Natural killer cell (primary cell): ENCODE measurements around the gene LRRC34. TPM values are rescaled to one million over a fixed set of nuclear protein-coding genes. Genes with fewer than 3 reads are reported as not detected.
A peak's percentile ranks its signal among the peaks of the same experiment; 100 is the strongest.

Source experiments
- ATAC-seq, 3 donors: fragments of 150-1000 bp in 2 of 3; fragments of 200-7000 bp in 1 of 3; cut with Tn5 transposase; 1 replicate in 1 of 3; 2 replicates in 2 of 3; pipeline ENCODE4 v1.10.0; 2021; ENCODE audit warnings: mild to moderate bottlenecking in 2 of 3, moderate library complexity in 2 of 3
- DNase-seq, 2 donors: peaks; one replicate each; pipeline versions ENCODE4 v3.0.0 to v3.0.0-alpha.2; 2013 to 2021; ENCODE audit warnings: mixed read lengths in 1 of 2
- H3K27ac ChIP-seq: one replicate; pipeline ENCODE4 v1.5.1; 2013; ENCODE audit warnings: mild to moderate bottlenecking, low read length
- H3K27me3 ChIP-seq: one replicate; pipeline ENCODE4 v1.6.1; 2013; ENCODE audit warnings: low read length; ENCODE audit not compliant: control insufficient read depth, insufficient read depth
- H3K36me3 ChIP-seq: one replicate; pipeline ENCODE4 v1.6.1; 2013; ENCODE audit warnings: low read length; ENCODE audit not compliant: control insufficient read depth, insufficient read depth
- H3K4me1 ChIP-seq: one replicate; pipeline ENCODE4 v1.6.1; 2013; ENCODE audit warnings: low read length; ENCODE audit not compliant: control insufficient read depth, insufficient read depth
- H3K4me3 ChIP-seq: one replicate; pipeline ENCODE4 v1.5.1; 2013; ENCODE audit warnings: low read length
- H3K9me3 ChIP-seq: one replicate; pipeline ENCODE4 v1.6.1; 2013; ENCODE audit warnings: low read length; ENCODE audit not compliant: control insufficient read depth, insufficient read depth
- H3K27ac Mint-ChIP-seq, 2 donors: one replicate each; pipeline ENCODE4 v1.8.0; 2022; ENCODE audit warnings: mild to moderate bottlenecking in 2 of 2, mixed read lengths in 2 of 2, moderate library complexity in 1 of 2
- H3K27me3 Mint-ChIP-seq, 2 donors: one replicate each; pipeline ENCODE4 v1.8.0; 2022; ENCODE audit warnings: low read depth in 2 of 2, mixed read lengths in 2 of 2
- H3K36me3 Mint-ChIP-seq: one replicate; pipeline ENCODE4 v1.8.0; 2022; ENCODE audit warnings: mixed read lengths
- H3K4me1 Mint-ChIP-seq, 2 donors: one replicate each; pipeline ENCODE4 v1.8.0; 2022; ENCODE audit warnings: mixed read lengths in 2 of 2
- H3K4me3 Mint-ChIP-seq: one replicate; pipeline ENCODE4 v1.8.0; 2022; ENCODE audit warnings: mild to moderate bottlenecking, moderate library complexity, mixed read lengths
- H3K9me3 Mint-ChIP-seq, 2 donors: one replicate each; pipeline ENCODE4 v1.8.0; 2022; ENCODE audit warnings: mixed read lengths in 2 of 2
- CTCF ChIP-seq: fragments of 200-600 bp; IDR thresholded peaks from one replicate; pipeline ENCODE4 v1.8.0; 2022; ENCODE audit warnings: antibody characterized with exemption
- WGBS: methylation state at CpG from one replicate; pipeline ENCODE4 v1.1.7; 2013; ENCODE audit warnings: missing lambda C conversion rate; ENCODE audit not compliant: insufficient coverage; 5-methylcytosine and 5-hydroxymethylcytosine counted together
- intact Hi-C: fragments of 100-400 bp; cut with micrococcal nuclease; formaldehyde crosslinking; loops from one replicate; pipeline ENCODE4 v1.14.2; 2022
- total RNA-seq, 4 donors: library from RNA; stranded (reverse); fragments of 120-200 nt in 1 of 4; gene quantifications; one replicate each; pipeline versions ENCODE4 v1.2.3 to v1.2.4, GENCODE V29; 2013 to 2022

LRRC34 gene
- total RNA-seq, 3 donors from 2014 or later (not counting 1 experiment from before 2014, with no cell fraction given): 0.45 to 1.0 (median 0.48) TPM

- Mint-ChIP-seq H3K9me3 (peaks cover 0 to 3% of the 10 kb centered on the region in 2 donors), H3K4me3 (peak overlapping the region; percentile 97), H3K36me3 (peaks cover 13% of the 10 kb centered on the region), H3K27ac (peak overlapping the region; percentile 76 to 80), H3K27me3 (peaks cover 26 to 29% of the 10 kb centered on the region in 2 donors), H3K4me1 (peaks cover 23 to 30% of the 10 kb centered on the region in 2 donors)
- Histone ChIP-seq H3K36me3 (no peaks in the 10 kb centered on the region), H3K4me1 (peaks cover 27% of the 10 kb centered on the region), H3K4me3 (peak overlapping the region; percentile 49), H3K9me3 (no peaks in the 10 kb centered on the region), H3K27ac (peak overlapping the region; percentile 63), H3K27me3 (no peaks in the 10 kb centered on the region)
- peak; percentile 54 for TF ChIP-seq CTCF
- ATAC-seq (peak; percentile 83 to 89 (median 88)), DNase-seq (peak; percentile 45 to 88)
- 53% methylated on average over 27 of the region's 27 CpGs for WGBS
- intact Hi-C loops: loop anchor here (5.0 kb wide), 1 partner anchor 42 kb away; the partner anchor contains the start of gene MYNN
Measured at GRCh38 chr3:169813757-169814517, 1.2 kb upstream of the LRRC34 start.

- Mint-ChIP-seq H3K27me3 (peaks cover 22% of the 10 kb centered on the region in 2 donors), H3K4me3 (peak overlapping the region; percentile 97), H3K36me3 (peaks cover 13% of the 10 kb centered on the region), H3K4me1 (peaks cover 23 to 30% of the 10 kb centered on the region in 2 donors), H3K9me3 (peaks cover 0 to 3% of the 10 kb centered on the region in 2 donors), H3K27ac (peak overlapping the region; percentile 76 to 80)
- Histone ChIP-seq H3K4me1 (peaks cover 27% of the 10 kb centered on the region), H3K27me3 (no peaks in the 10 kb centered on the region), H3K36me3 (no peaks in the 10 kb centered on the region), H3K9me3 (no peaks in the 10 kb centered on the region), H3K4me3 (peak overlapping the region; percentile 49), H3K27ac (peak overlapping the region; percentile 34)
- ATAC-seq: no peak
- TF ChIP-seq CTCF: no peak
- DNase-seq: peak in 1 of 2 donors; percentile 15
- intact Hi-C loops: loop anchor here (5.0 kb wide), 1 partner anchor 41 kb away; the partner anchor contains the start of gene MYNN
- 25% methylated on average over 7 of the region's 8 CpGs for WGBS
Measured at GRCh38 chr3:169813278-169813677, 574 bp upstream of the LRRC34 start.

GRCh38 chr3:169811631-169812331, 923 bp downstream of the LRRC34 start:
- intact Hi-C loops: loop anchor here (5.0 kb wide), 1 partner anchor 39 kb away; the partner anchor contains the start of gene MYNN
- peaks cover 23 to 30% of the 10 kb centered on the region in 2 donors for H3K4me1 Mint-ChIP-seq
- H3K27me3 ChIP-seq: no peaks in the 10 kb centered on the region
- no peaks in the 10 kb centered on the region for H3K36me3 ChIP-seq
- ATAC-seq (peak in 1 of 3 donors; percentile 20), DNase-seq (peak in 1 of 2 donors; percentile 42)
- whole genome bisulfite sequencing: 4% methylated on average over 28 of the region's 29 CpGs
- TF ChIP-seq CTCF: no peak
- peaks cover 13% of the 10 kb centered on the region for H3K36me3 Mint-ChIP-seq
- H3K4me3 Mint-ChIP-seq: peak overlapping the region; percentile 97
- H3K9me3 Mint-ChIP-seq: peaks cover 0 to 3% of the 10 kb centered on the region in 2 donors
- H3K27ac ChIP-seq: peak overlapping the region; percentile 30
- H3K27ac Mint-ChIP-seq: peak overlapping the region; percentile 17 to 80
- H3K4me3 ChIP-seq: peak overlapping the region; percentile 44
- no peaks in the 10 kb centered on the region for H3K9me3 ChIP-seq
- H3K4me1 ChIP-seq: peaks cover 27% of the 10 kb centered on the region
- H3K27me3 Mint-ChIP-seq: peaks cover 9 to 12% of the 10 kb centered on the region in 2 donors
